ENCODE results near the gene CRKL. TPM values are rescaled to one million over a fixed set of nuclear protein-coding genes. Genes with fewer than 3 reads are reported as not detected.
"Not testable (repeated sequence)": the region's sequence is repeated elsewhere in the genome, so short reads cannot be mapped to it uniquely, and the experiment has no call there.

CRKL gene
- total and polyA plus RNA-seq, 8 donors, result 9.1 to 29.4 (median 18.3) TPM

GRCh38 chr22:20889025-20889704, 28.0 kb upstream of the CRKL start:
- Histone ChIP-seq H3K9me3 (no peaks in the 10 kb centered on the region), H3K4me1 (peaks cover 0 to 7% (median 6%) of the 10 kb centered on the region in 3 donors), H3K4me3 (no peak overlapping the region), H3K36me3 (peaks cover 0 to 8% (median 0%) of the 10 kb centered on the region in 3 donors), H3K27ac (no peak overlapping the region), H3K27me3 (no peaks in the 10 kb centered on the region)
- TF ChIP-seq CTCF (IDR thresholded peaks at IDR 0.05), result no peak
- ATAC-seq (no peak), FAIRE-seq (no peak), DNase-seq (no peak)
- WGBS, 2 donors, result 89 to 94% methylated on average over 6 of the region's 6 CpGs
- intact Hi-C loops (cut with DNase I), result no loop called here

- Histone ChIP-seq H3K27ac (no peak overlapping the region), H3K4me3 (no peak overlapping the region), H3K9me3 (no peaks in the 10 kb centered on the region), H3K36me3 (no peaks in the 10 kb centered on the region), H3K4me1 (peaks cover 0 to 7% (median 6%) of the 10 kb centered on the region in 3 donors), H3K27me3 (no peaks in the 10 kb centered on the region)
- WGBS, 2 donors, result 87% methylated on average over 13 of the region's 13 CpGs
- no peak for FAIRE-seq
- no peak for ATAC-seq
- intact Hi-C loops (cut with DNase I), result no loop called here
- TF ChIP-seq CTCF (IDR thresholded peaks at IDR 0.05), result no peak
- DNase-seq, result no peak
Measured at GRCh38 chr22:20889904-20890540, 27.2 kb upstream of the CRKL start.

GRCh38 chr22:20890975-20891374, 26.2 kb upstream of the CRKL start:
- 97% methylated on average over 6 of the region's 6 CpGs for whole genome bisulfite sequencing, 2 donors
- no peak for ATAC-seq
- no peak for TF ChIP-seq CTCF (IDR thresholded peaks at IDR 0.05)
- Histone ChIP-seq H3K27me3 (no peaks in the 10 kb centered on the region), H3K9me3 (no peaks in the 10 kb centered on the region), H3K4me1 (peaks cover 0 to 3% (median 2%) of the 10 kb centered on the region in 3 donors), H3K4me3 (no peak overlapping the region), H3K36me3 (no peaks in the 10 kb centered on the region), H3K27ac (no peak overlapping the region)
- intact Hi-C loops (cut with DNase I), result no loop called here
- no peak for FAIRE-seq
- DNase-seq, result no peak

GRCh38 chr22:20897737-20898136, 19.5 kb upstream of the CRKL start:
- H3K9me3 ChIP-seq; intact Hi-C loops (cut with DNase I); H3K4me1 ChIP-seq; H3K27me3 ChIP-seq; H3K27ac ChIP-seq; FAIRE-seq; DNase-seq; H3K4me3 ChIP-seq; ATAC-seq; H3K36me3 ChIP-seq: not testable (repeated sequence)
- WGBS, 2 donors, result 80 to 87% methylated on average over 6 to 7 of the region's 7 CpGs

GRCh38 chr22:20899827-20900423, 17.3 kb upstream of the CRKL start:
- FAIRE-seq (no peak), ATAC-seq (no peak), DNase-seq (no peak)
- no peak overlapping the region for H3K4me3 ChIP-seq
- WGBS, 2 donors, result 75 to 81% methylated on average over 7 of the region's 7 CpGs
- H3K4me1 ChIP-seq, result no peaks in the 10 kb centered on the region
- H3K9me3 ChIP-seq, result no peaks in the 10 kb centered on the region
- intact Hi-C loops (cut with DNase I), result no loop called here
- no peak overlapping the region for H3K27ac ChIP-seq
- TF ChIP-seq CTCF (IDR thresholded peaks at IDR 0.05), result no peak
- no peaks in the 10 kb centered on the region for H3K27me3 ChIP-seq
- H3K36me3 ChIP-seq, result no peaks in the 10 kb centered on the region

DNA sequence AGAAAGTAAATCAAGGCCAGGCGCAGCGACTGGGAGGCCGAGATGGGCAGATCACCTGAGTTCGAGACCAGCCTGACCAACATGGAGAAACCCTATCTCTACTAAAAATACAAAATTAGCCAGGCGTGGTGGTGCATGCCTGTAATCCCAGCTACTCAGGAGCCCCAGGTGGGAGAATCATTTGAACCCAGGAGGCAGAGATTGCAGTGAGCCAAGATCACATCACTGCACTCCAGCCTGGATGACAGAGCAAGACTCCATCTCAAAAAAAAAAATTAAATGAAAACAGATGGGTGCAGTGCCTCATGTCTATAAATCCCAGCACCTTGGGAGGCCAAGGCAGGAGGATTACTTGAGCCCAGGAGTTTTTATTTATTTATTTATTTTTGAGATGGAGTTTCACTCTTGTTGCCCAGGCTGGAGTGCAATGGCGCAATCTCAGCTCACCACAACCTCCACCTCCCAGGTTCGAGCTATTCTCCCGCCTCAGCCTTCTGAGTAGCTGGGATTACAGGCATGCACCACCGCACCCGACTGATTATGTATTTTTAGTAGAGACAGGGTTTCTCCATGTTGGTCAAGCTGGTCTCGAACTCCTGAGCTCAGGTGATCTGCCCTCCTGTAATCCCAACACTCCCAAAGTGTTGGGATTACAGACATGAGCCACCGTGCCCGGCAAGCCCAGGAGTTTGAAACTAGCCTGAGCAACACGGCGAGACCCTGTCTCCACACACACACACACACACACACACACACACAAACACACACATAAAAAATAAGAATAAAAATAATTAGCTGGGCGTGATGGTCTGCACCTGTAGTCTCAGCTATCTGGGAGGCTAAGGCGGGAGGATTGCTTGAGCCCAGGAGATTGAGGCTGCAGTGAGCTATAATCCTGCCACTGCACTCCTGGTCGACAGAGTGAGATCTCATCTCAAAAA, 15.8 kb upstream of the CRKL start:
- DNase-seq; intact Hi-C loops (cut with DNase I); H3K4me3 ChIP-seq; H3K4me1 ChIP-seq; FAIRE-seq; H3K27ac ChIP-seq; H3K9me3 ChIP-seq; H3K36me3 ChIP-seq; ATAC-seq; H3K27me3 ChIP-seq: not testable (repeated sequence)
- 88 to 96% methylated on average over 17 to 18 of the region's 18 CpGs for WGBS, 2 donors
